Measurements from ENCODE around the gene ATP2A3.

- no peak for TF ChIP-seq POLR2AphosphoS5 (IDR thresholded peaks at IDR 0.05; ENCODE audit: low read depth, low read length)
- TF ChIP-seq POLR2A (IDR thresholded peaks at IDR 0.05; ENCODE audit: low read depth, low read length) = no peak
These were observed 4.8 kb downstream of the ATP2A3 start for GRCh38 chr17:3959295-3959899.

Measured in GM12891 (cell line).